IPS-18a (cell line): ENCODE data around the gene NUDT2.
"Not testable (repeated sequence)": the region's sequence is repeated elsewhere in the genome, so short reads cannot be mapped to it uniquely, and the experiment has no call there.

Experiments used
- H3K27ac ChIP-seq: one replicate; pipeline ENCODE4 v1.5.1; 2013; ENCODE audit warnings: low read length
- H3K27me3 ChIP-seq: one replicate; pipeline ENCODE4 v1.6.1; 2013; ENCODE audit warnings: mild to moderate bottlenecking, low read length; ENCODE audit not compliant: control insufficient read depth, insufficient read depth
- H3K36me3 ChIP-seq: one replicate; pipeline ENCODE4 v1.6.1; 2013; ENCODE audit warnings: low read depth, low read length; ENCODE audit not compliant: control insufficient read depth
- H3K4me1 ChIP-seq: one replicate; pipeline ENCODE4 v1.6.1; 2013; ENCODE audit warnings: low read depth, low read length; ENCODE audit not compliant: control insufficient read depth
- H3K4me3 ChIP-seq: one replicate; pipeline ENCODE4 v1.5.1; 2013; ENCODE audit warnings: low read length
- H3K9ac ChIP-seq: one replicate; pipeline ENCODE4 v1.6.1; 2013; ENCODE audit warnings: mild to moderate bottlenecking, low read length, moderate library complexity
- H3K9me3 ChIP-seq: one replicate; pipeline ENCODE4 v1.6.1; 2013; ENCODE audit warnings: low read depth, low read length; ENCODE audit not compliant: control insufficient read depth

The NUDT2 gene

GRCh38 chr9:34362614-34363214 lies 33.3 kb downstream of the NUDT2 start:
- H3K27ac ChIP-seq = no peak overlapping the region
- H3K27me3 ChIP-seq = peaks cover 3% of the 10 kb centered on the region
- H3K36me3 ChIP-seq = no peaks in the 10 kb centered on the region
- H3K9ac ChIP-seq = no peak overlapping the region
- H3K4me1 ChIP-seq = peaks cover 22% of the 10 kb centered on the region
- no peaks in the 10 kb centered on the region for H3K9me3 ChIP-seq
- peak overlapping the region; percentile 49 for H3K4me3 ChIP-seq

GRCh38 chr9:34363619-34364351 lies 34.4 kb downstream of the NUDT2 start:
- H3K36me3 ChIP-seq = no peaks in the 10 kb centered on the region
- peaks cover 3% of the 10 kb centered on the region for H3K27me3 ChIP-seq
- H3K9me3 ChIP-seq = no peaks in the 10 kb centered on the region
- no peak overlapping the region for H3K27ac ChIP-seq
- H3K4me3 ChIP-seq = peak overlapping the region; percentile 49
- peak overlapping the region; percentile 20 for H3K9ac ChIP-seq
- H3K4me1 ChIP-seq = peaks cover 22% of the 10 kb centered on the region

- Histone ChIP-seq H3K4me1 (peaks cover 22% of the 10 kb centered on the region), H3K4me3 (no peak overlapping the region), H3K36me3 (no peaks in the 10 kb centered on the region), H3K27ac (no peak overlapping the region), H3K9me3 (no peaks in the 10 kb centered on the region), H3K27me3 (peaks cover 3% of the 10 kb centered on the region), H3K9ac (no peak overlapping the region)
Observed at GRCh38 chr9:34365282-34365681, 35.9 kb downstream of the NUDT2 start.

- H3K4me1 ChIP-seq = peaks cover 22% of the 10 kb centered on the region
- H3K9me3 ChIP-seq = no peaks in the 10 kb centered on the region
- no peak overlapping the region for H3K27ac ChIP-seq
- peaks cover 3% of the 10 kb centered on the region for H3K27me3 ChIP-seq
- peaks cover 3% of the 10 kb centered on the region for H3K36me3 ChIP-seq
- no peak overlapping the region for H3K4me3 ChIP-seq
- no peak overlapping the region for H3K9ac ChIP-seq
Observed at GRCh38 chr9:34366365-34366764, 37.0 kb downstream of the NUDT2 start.

GRCh38 chr9:34367751-34368410 lies 38.5 kb downstream of the NUDT2 start:
- H3K36me3 ChIP-seq = not testable (repeated sequence)

GRCh38 chr9:34368796-34369195 lies 39.4 kb downstream of the NUDT2 start:
- H3K27ac ChIP-seq, H3K36me3 ChIP-seq, H3K9me3 ChIP-seq, H3K9ac ChIP-seq, H3K4me3 ChIP-seq, H3K27me3 ChIP-seq: not testable (repeated sequence)
- peaks cover 10% of the 10 kb centered on the region for H3K4me1 ChIP-seq

More at GRCh38 chr9:34367751-34368410, 38.5 kb downstream of the NUDT2 start:
- H3K9ac ChIP-seq, H3K4me3 ChIP-seq, H3K27me3 ChIP-seq, H3K9me3 ChIP-seq, H3K27ac ChIP-seq: not testable (repeated sequence)
- peaks cover 20% of the 10 kb centered on the region for H3K4me1 ChIP-seq

- peaks cover 3% of the 10 kb centered on the region for H3K36me3 ChIP-seq
- no peak overlapping the region for H3K27ac ChIP-seq
- H3K4me3 ChIP-seq = no peak overlapping the region
- no peaks in the 10 kb centered on the region for H3K27me3 ChIP-seq
- no peaks in the 10 kb centered on the region for H3K9me3 ChIP-seq
- H3K4me1 ChIP-seq = peaks cover 2% of the 10 kb centered on the region
- no peak overlapping the region for H3K9ac ChIP-seq
Observed at GRCh38 chr9:34369636-34370035, 40.3 kb downstream of the NUDT2 start.

GRCh38 chr9:34370335-34370969 lies 41.1 kb downstream of the NUDT2 start:
- Histone ChIP-seq H3K27me3 (peaks cover 2% of the 10 kb centered on the region), H3K4me3 (no peak overlapping the region), H3K9me3 (no peaks in the 10 kb centered on the region), H3K36me3 (peaks cover 3% of the 10 kb centered on the region), H3K4me1 (peaks cover 7% of the 10 kb centered on the region), H3K27ac (no peak overlapping the region), H3K9ac (no peak overlapping the region)

GRCh38 chr9:34370970-34371880 lies 41.9 kb downstream of the NUDT2 start:
- Histone ChIP-seq H3K9me3 (no peaks in the 10 kb centered on the region), H3K27ac (no peak overlapping the region), H3K27me3 (peaks cover 10% of the 10 kb centered on the region), H3K4me3 (no peak overlapping the region), H3K4me1 (peaks cover 10% of the 10 kb centered on the region), H3K9ac (no peak overlapping the region), H3K36me3 (peaks cover 3% of the 10 kb centered on the region)

GRCh38 chr9:34371886-34372466 lies 42.6 kb downstream of the NUDT2 start:
- Histone ChIP-seq H3K36me3 (peaks cover 3% of the 10 kb centered on the region), H3K9ac (no peak overlapping the region), H3K4me1 (peaks cover 10% of the 10 kb centered on the region), H3K27me3 (peaks cover 10% of the 10 kb centered on the region), H3K27ac (no peak overlapping the region), H3K4me3 (no peak overlapping the region), H3K9me3 (no peaks in the 10 kb centered on the region)
